ENCODE measurements around the gene P4HA3.
A peak's percentile ranks its signal among the peaks of the same experiment; 100 is the strongest.

P4HA3 gene

DNA sequence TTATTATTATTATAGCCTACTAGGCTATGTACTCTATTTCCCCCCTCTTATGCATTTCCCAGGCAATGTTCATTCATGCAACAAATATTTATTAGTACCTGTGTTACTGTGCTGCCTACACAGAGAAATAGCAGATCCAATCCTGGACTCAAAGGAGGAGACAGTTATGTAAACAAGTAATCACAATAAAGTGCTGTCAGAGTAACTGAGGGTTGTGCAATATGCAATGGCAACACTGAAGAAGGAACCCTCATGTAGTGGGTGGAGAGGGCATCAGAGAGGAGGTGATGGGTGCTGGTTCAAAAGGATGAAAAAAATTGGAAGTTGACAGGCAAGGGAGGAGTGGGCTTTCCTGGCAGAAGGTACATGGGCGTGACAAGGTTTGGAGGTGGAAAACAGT is 886 bp upstream of the P4HA3 start:
- Histone ChIP-seq H3K27me3 (ENCODE audit: control insufficient read depth, insufficient read depth, low read length) (no peaks in the 10 kb centered on the region), H3K36me3 (ENCODE audit: insufficient read depth, low read length) (no peaks in the 10 kb centered on the region), H3K9ac (ENCODE audit: low read depth, low read length) (no peak overlapping the region), H3K4me2 (ENCODE audit: low read length) (no peak overlapping the region), H3K4me3 (ENCODE audit: low read length) (no peak overlapping the region), H3K9me3 (replicated peaks; ENCODE audit: low read length) (peaks cover 9% of the 10 kb centered on the region), H3K4me1 (ENCODE audit: control insufficient read depth, insufficient read depth, low read length) (peaks cover 25% of the 10 kb centered on the region)

DNA sequence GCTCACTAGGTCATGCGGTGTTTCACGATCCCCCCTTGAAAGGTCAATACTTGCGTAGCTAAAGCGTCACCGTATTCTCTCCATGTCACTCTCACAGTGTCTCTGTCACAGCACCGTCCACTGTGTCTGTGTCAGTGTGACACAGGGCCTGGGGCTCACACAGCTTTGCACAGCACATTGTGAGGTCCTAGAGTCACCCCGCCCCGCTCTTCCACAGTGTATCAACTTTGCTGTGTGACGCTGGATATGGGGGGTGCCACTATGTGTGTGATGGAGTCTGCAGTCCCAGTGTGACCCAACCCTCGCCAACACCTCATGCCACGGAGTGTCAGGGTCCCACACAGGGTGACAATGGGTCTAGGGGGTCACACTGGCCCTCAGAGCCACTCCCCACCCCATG is 583 bp downstream of the P4HA3 start:
- H3K4me1 ChIP-seq (ENCODE audit: control insufficient read depth, insufficient read depth, low read length), result peaks cover 27% of the 10 kb centered on the region

DNA sequence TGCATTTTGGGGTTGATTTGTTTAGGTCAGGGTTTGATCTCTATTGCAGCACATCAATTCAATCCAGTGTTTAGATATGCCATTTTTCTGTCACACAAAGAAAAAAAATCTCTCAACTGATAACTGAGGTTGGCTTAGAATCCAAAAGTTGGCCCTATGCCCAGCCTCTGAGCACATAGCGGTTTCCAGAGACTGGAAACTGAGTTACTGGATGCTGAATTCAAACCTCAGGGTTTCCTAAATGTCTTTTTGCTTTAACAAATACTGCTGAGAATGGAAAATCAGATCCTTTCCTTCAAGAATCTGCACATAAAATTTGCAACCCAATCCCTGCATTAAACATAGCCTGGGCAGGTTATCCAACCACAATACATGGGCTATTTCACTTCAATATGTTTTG is 4.0 kb downstream of the P4HA3 start:
- Histone ChIP-seq H3K9ac (ENCODE audit: low read depth, low read length) (no peak overlapping the region), H3K27me3 (ENCODE audit: control insufficient read depth, insufficient read depth, low read length) (no peaks in the 10 kb centered on the region), H3K9me3 (replicated peaks; ENCODE audit: low read length) (no peaks in the 10 kb centered on the region), H3K4me2 (ENCODE audit: low read length) (no peak overlapping the region), H3K4me3 (ENCODE audit: low read length) (no peak overlapping the region), H3K36me3 (ENCODE audit: insufficient read depth, low read length) (no peaks in the 10 kb centered on the region), H3K4me1 (ENCODE audit: control insufficient read depth, insufficient read depth, low read length) (peaks cover 27% of the 10 kb centered on the region)

More for the DNA sequence above, 583 bp downstream of the P4HA3 start:
- Histone ChIP-seq H3K9ac (ENCODE audit: low read depth, low read length) (peak overlapping the region; percentile 84), H3K36me3 (ENCODE audit: insufficient read depth, low read length) (no peaks in the 10 kb centered on the region), H3K9me3 (replicated peaks; ENCODE audit: low read length) (peaks cover 2% of the 10 kb centered on the region), H3K4me2 (ENCODE audit: low read length) (peak overlapping the region; percentile 97), H3K27me3 (ENCODE audit: control insufficient read depth, insufficient read depth, low read length) (no peaks in the 10 kb centered on the region), H3K4me3 (ENCODE audit: low read length) (peak overlapping the region; percentile 76)

DNA sequence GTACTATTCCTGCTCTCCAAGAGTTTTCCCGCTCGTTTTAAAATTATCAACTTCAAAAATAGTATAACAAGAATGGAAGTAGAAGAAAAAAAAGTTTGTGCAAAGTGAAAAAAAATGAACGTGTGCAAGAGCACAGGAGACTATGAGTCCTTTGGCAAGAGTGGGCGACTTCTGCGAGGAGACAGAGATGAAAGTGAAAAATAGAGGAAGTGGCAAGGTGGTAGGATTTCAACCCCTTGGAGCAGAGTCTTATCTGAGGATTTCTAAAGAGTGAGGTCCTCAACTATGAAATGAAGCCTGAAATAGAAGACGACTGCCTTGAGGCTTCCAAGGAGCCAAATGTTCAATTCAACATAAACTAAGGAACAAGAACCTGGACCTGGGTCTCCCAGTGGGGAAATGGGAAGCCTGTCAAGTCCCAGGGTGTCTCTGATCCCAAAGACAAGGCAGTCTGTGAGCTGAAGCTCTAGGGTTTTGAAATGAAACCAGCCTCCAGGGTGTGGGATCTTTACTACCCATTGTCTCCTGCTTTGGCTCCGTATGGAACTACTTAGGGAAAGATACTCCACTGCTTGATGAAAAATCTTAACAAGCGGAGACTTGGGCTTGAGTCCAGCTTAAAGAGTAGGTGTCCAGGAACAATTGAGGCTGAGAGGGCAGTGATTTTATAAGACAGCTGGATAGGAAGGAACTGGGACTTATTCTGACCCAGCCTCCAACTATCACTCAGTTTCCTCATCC is 4.8 kb downstream of the P4HA3 start:
- Histone ChIP-seq H3K27me3 (ENCODE audit: control insufficient read depth, insufficient read depth, low read length) (no peaks in the 10 kb centered on the region), H3K4me3 (ENCODE audit: low read length) (no peak overlapping the region), H3K4me2 (ENCODE audit: low read length) (no peak overlapping the region), H3K9ac (ENCODE audit: low read depth, low read length) (no peak overlapping the region), H3K4me1 (ENCODE audit: control insufficient read depth, insufficient read depth, low read length) (peaks cover 22% of the 10 kb centered on the region), H3K9me3 (replicated peaks; ENCODE audit: low read length) (no peaks in the 10 kb centered on the region), H3K36me3 (ENCODE audit: insufficient read depth, low read length) (no peaks in the 10 kb centered on the region)

DNA sequence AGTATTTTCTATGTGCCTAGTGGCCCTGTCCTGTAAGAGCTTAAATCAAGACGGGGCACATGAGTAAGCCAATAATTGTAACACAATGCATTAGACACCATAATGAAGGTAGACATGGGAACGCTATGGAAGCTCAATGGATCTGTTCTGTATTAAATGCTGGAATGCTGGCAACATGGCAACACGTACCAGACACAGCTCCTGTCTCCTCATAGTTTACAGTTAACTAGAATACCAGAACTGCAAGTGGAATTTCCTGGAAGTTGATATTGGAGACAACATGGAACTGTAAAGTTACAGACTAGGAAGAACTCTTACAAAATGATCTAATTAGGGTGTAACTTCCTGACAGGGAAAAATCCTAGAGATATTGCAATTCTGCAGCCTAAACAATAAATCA is 12.4 kb downstream of the P4HA3 start:
- no peaks in the 10 kb centered on the region for H3K9me3 ChIP-seq (replicated peaks; ENCODE audit: low read length)
- peaks cover 4% of the 10 kb centered on the region for H3K36me3 ChIP-seq (ENCODE audit: insufficient read depth, low read length)
- no peak overlapping the region for H3K4me2 ChIP-seq (ENCODE audit: low read length)
- H3K27me3 ChIP-seq (ENCODE audit: control insufficient read depth, insufficient read depth, low read length), result no peaks in the 10 kb centered on the region
- no peak overlapping the region for H3K9ac ChIP-seq (ENCODE audit: low read depth, low read length)
- no peak overlapping the region for H3K4me3 ChIP-seq (ENCODE audit: low read length)
- no peaks in the 10 kb centered on the region for H3K4me1 ChIP-seq (ENCODE audit: control insufficient read depth, insufficient read depth, low read length)

DNA sequence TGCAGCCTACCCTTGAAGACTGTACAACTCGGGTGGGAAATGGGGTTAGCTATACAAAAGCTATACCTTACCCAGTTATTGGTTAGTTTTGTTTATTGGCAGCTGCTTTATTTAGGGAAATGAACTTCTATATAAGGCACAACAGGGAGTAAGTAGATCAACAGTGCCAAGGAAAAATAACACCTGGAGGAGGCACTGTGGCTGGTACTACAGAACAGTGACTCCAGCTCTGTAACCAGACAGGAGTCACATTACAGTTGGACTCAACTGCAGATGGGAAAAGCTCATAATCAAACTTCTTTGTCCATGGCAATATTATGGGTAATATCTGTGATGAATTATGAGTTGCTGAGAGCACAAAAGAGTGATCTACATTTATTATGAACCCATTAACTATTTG is 14.0 kb downstream of the P4HA3 start:
- peaks cover 4% of the 10 kb centered on the region for H3K36me3 ChIP-seq (ENCODE audit: insufficient read depth, low read length)
- no peak overlapping the region for H3K4me3 ChIP-seq (ENCODE audit: low read length)
- no peaks in the 10 kb centered on the region for H3K9me3 ChIP-seq (replicated peaks; ENCODE audit: low read length)
- no peak overlapping the region for H3K9ac ChIP-seq (ENCODE audit: low read depth, low read length)
- no peaks in the 10 kb centered on the region for H3K27me3 ChIP-seq (ENCODE audit: control insufficient read depth, insufficient read depth, low read length)
- H3K4me2 ChIP-seq (ENCODE audit: low read length), result no peak overlapping the region
- no peaks in the 10 kb centered on the region for H3K4me1 ChIP-seq (ENCODE audit: control insufficient read depth, insufficient read depth, low read length)

DNA sequence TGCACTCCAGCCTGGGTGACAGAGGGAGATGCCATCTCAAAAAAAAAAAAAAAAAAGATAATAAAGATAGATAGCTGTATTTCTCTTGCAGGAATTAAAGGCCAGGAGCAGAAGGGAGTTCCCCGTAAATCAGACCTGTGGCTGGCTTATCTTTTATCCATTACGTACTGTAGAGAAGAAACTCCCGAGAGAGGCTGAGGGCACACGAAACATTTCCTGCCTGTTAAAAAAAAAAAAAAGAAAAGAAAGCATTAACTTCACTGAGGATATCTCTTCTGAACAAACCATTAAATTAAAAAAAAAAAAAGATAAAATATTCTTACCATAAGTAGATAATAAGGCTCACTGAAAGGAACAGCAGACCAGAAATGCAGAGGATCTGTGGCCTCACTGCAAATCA is 22.5 kb downstream of the P4HA3 start:
- no peaks in the 10 kb centered on the region for H3K27me3 ChIP-seq (ENCODE audit: control insufficient read depth, insufficient read depth, low read length)
- H3K36me3 ChIP-seq (ENCODE audit: insufficient read depth, low read length), result peaks cover 9% of the 10 kb centered on the region
- H3K4me2 ChIP-seq (ENCODE audit: low read length), result no peak overlapping the region
- H3K9me3 ChIP-seq (replicated peaks; ENCODE audit: low read length), result no peaks in the 10 kb centered on the region
- H3K4me1 ChIP-seq (ENCODE audit: control insufficient read depth, insufficient read depth, low read length), result peaks cover 19% of the 10 kb centered on the region
- H3K9ac ChIP-seq (ENCODE audit: low read depth, low read length), result peak overlapping the region; percentile 2
- H3K4me3 ChIP-seq (ENCODE audit: low read length), result no peak overlapping the region

DNA sequence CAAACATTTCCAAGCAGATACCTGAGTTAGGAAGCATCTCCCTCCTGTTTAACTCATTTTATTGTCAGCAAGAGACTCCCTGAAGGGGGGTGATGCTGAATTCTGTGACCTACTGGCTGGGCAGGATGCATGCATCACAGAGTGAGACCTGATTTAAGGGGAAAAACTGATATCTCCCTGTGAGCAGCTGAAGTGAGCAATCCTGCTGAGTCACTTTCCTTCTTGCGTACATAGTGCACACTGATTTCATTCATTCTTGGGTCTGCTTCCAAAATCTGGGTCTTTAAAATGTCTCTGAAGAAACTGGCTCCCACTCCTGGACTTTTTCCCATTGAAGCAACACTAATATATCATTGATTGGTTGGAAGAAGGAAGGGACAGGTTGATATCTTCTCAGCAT is 23.3 kb downstream of the P4HA3 start:
- Histone ChIP-seq H3K4me2 (ENCODE audit: low read length) (peak overlapping the region; percentile 43), H3K27me3 (ENCODE audit: control insufficient read depth, insufficient read depth, low read length) (no peaks in the 10 kb centered on the region), H3K4me1 (ENCODE audit: control insufficient read depth, insufficient read depth, low read length) (peaks cover 27% of the 10 kb centered on the region), H3K36me3 (ENCODE audit: insufficient read depth, low read length) (peaks cover 9% of the 10 kb centered on the region), H3K9me3 (replicated peaks; ENCODE audit: low read length) (no peaks in the 10 kb centered on the region), H3K9ac (ENCODE audit: low read depth, low read length) (peak overlapping the region; percentile 66), H3K4me3 (ENCODE audit: low read length) (no peak overlapping the region)

DNA sequence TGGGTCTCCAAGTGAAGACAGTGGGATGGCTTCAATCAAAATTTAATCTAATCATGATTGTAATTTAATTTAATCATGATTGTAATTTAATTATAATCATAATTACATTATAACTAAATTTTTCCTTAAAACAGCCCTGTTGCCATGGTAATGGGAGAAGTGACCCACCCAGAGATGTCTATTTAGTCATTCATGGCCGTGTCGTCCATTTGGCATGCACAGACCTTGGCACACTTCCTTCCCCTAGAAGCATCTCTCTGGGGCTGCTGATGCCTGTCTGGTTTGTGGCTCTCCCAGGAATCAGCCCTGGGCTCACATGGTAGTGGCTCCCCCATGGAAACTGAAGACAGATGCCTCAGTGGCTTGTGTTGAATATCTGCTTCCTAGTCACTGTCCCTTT is 27.0 kb downstream of the P4HA3 start:
- Histone ChIP-seq H3K4me2 (ENCODE audit: low read length) (no peak overlapping the region), H3K9ac (ENCODE audit: low read depth, low read length) (no peak overlapping the region), H3K9me3 (replicated peaks; ENCODE audit: low read length) (no peaks in the 10 kb centered on the region), H3K4me1 (ENCODE audit: control insufficient read depth, insufficient read depth, low read length) (peaks cover 34% of the 10 kb centered on the region), H3K27me3 (ENCODE audit: control insufficient read depth, insufficient read depth, low read length) (no peaks in the 10 kb centered on the region), H3K4me3 (ENCODE audit: low read length) (no peak overlapping the region), H3K36me3 (ENCODE audit: insufficient read depth, low read length) (peaks cover 14% of the 10 kb centered on the region)

DNA sequence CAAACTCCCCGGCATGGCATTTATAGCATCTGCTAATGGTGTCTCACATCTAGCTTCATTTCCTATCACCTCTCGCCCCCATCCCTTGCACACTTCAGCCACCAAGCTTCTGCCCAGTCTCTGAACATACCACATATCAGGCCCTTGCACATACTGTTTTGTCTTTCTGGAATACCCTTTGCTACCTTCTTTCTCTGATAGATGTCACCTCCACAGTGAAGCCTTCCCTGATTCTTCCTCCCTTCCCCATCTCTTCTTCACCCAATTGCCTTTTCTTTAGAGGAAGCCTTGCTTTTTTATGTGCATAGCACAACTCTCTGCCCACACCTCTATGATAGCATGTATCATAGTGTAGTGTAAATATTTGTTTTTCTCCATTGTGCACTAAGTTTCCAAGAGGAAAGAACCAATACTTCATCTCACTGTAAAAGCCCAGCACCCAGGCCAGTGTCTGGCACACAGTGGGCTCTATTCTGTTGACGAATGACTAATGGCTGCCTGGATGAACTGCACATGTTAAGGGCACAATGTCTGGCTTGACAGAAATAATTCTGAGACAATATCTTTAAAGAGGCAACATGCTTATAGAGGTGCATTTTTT is 27.8 kb downstream of the P4HA3 start:
- Histone ChIP-seq H3K4me3 (ENCODE audit: low read length) (no peak overlapping the region), H3K4me2 (ENCODE audit: low read length) (no peak overlapping the region), H3K36me3 (ENCODE audit: insufficient read depth, low read length) (peaks cover 14% of the 10 kb centered on the region), H3K27me3 (ENCODE audit: control insufficient read depth, insufficient read depth, low read length) (no peaks in the 10 kb centered on the region), H3K9me3 (replicated peaks; ENCODE audit: low read length) (no peaks in the 10 kb centered on the region), H3K9ac (ENCODE audit: low read depth, low read length) (no peak overlapping the region), H3K4me1 (ENCODE audit: control insufficient read depth, insufficient read depth, low read length) (peaks cover 35% of the 10 kb centered on the region)

DNA sequence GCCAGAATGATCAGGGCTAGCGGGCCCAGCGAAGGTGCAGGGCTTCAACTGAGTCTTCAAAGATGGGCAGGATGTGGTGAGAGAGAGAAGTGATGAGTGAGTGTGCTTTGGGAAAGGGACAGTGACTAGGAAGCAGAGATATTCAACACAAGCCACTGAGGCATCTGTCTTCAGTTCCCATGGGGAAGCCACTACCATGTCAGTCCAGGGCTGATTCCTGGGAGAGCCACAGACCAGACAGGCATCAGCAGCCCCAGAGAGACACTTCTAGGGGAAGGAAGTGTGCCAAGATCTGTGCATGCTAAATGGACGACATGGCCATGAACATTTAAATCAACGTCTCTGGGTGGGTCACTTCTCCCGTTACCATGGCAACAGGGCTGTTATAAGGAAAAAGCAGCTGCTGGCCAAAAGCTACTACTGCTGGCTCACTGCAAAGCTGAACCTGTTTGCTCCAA is 28.5 kb downstream of the P4HA3 start:
- H3K9ac ChIP-seq (ENCODE audit: low read depth, low read length), result no peak overlapping the region
- H3K27me3 ChIP-seq (ENCODE audit: control insufficient read depth, insufficient read depth, low read length), result no peaks in the 10 kb centered on the region
- no peak overlapping the region for H3K4me2 ChIP-seq (ENCODE audit: low read length)
- H3K9me3 ChIP-seq (replicated peaks; ENCODE audit: low read length), result no peaks in the 10 kb centered on the region
- peaks cover 14% of the 10 kb centered on the region for H3K36me3 ChIP-seq (ENCODE audit: insufficient read depth, low read length)
- H3K4me1 ChIP-seq (ENCODE audit: control insufficient read depth, insufficient read depth, low read length), result peaks cover 37% of the 10 kb centered on the region
- no peak overlapping the region for H3K4me3 ChIP-seq (ENCODE audit: low read length)

DNA sequence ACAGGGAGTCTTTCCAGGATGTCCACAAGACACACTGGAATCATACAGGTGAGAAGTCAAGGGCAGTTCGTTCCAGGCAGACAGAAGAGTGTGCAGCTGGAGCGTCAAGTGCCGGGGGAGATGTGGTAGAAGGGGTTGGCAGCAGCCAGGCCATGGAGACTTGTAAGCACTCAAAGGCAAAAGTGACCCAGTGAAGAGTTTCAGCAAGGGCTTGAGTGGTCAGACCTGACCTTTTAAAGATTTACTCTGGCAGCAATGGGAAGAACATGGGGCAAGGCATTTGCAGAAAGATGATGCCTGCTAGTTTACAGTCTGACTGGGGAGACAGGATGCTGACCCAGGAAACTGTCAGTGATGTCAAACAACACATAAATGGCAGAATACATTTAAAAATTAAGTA is 29.0 kb downstream of the P4HA3 start:
- peaks cover 37% of the 10 kb centered on the region for H3K4me1 ChIP-seq (ENCODE audit: control insufficient read depth, insufficient read depth, low read length)
- no peak overlapping the region for H3K4me2 ChIP-seq (ENCODE audit: low read length)
- H3K9me3 ChIP-seq (replicated peaks; ENCODE audit: low read length), result no peaks in the 10 kb centered on the region
- no peaks in the 10 kb centered on the region for H3K27me3 ChIP-seq (ENCODE audit: control insufficient read depth, insufficient read depth, low read length)
- no peak overlapping the region for H3K4me3 ChIP-seq (ENCODE audit: low read length)
- H3K36me3 ChIP-seq (ENCODE audit: insufficient read depth, low read length), result peaks cover 14% of the 10 kb centered on the region
- no peak overlapping the region for H3K9ac ChIP-seq (ENCODE audit: low read depth, low read length)

Measured in skeletal muscle satellite cell (primary cell).